Heart left ventricle (tissue), 16 donors: ENCODE results near the gene IL31. TPM values are rescaled to one million over a fixed set of nuclear protein-coding genes. Genes with fewer than 3 reads are reported as not detected.

ENCODE experiments used
- ATAC-seq, 4 donors: fragments of 200-7000 bp; cut with Tn5 transposase; one replicate each; pipeline ENCODE4 v1.9.1; 2020 to 2022; ENCODE audit warnings: moderate library complexity in 4 of 4, mild to moderate bottlenecking in 3 of 4, moderate number of reproducible peaks in 1 of 4
- DNase-seq, 5 donors: peaks; one replicate each; pipeline ENCODE4 v3.0.0-alpha.2; 2020
- H3K27ac ChIP-seq, 12 donors: fragments of 200-600 bp; sonication (generic) in 4 of 12; one replicate each; pipeline versions ENCODE4 v1.5.0 to v1.8.0; 2016 to 2022; ENCODE audit warnings: mild to moderate bottlenecking in 2 of 12
- H3K27me3 ChIP-seq, 9 donors: fragments of 200-600 bp; sonication (generic) in 2 of 9; one replicate each; pipeline versions ENCODE4 v1.5.1 to v1.8.0; 2016 to 2022; ENCODE audit warnings: mild to moderate bottlenecking in 3 of 9
- H3K36me3 ChIP-seq, 9 donors: fragments of 200-600 bp; sonication (generic) in 2 of 9; one replicate each; pipeline versions ENCODE4 v1.5.0 to v1.8.0; 2018 to 2022; ENCODE audit warnings: mild to moderate bottlenecking in 2 of 9
- H3K4me1 ChIP-seq, 12 donors: fragments of 200-600 bp; sonication (generic) in 4 of 12; one replicate each; pipeline versions ENCODE4 v1.5.0 to v1.8.0; 2016 to 2022; ENCODE audit warnings: mild to moderate bottlenecking in 3 of 12
- H3K4me3 ChIP-seq, 12 donors: fragments of 200-600 bp; sonication (generic) in 4 of 12; one replicate each; pipeline versions ENCODE4 v1.5.0 to v1.8.0; 2017 to 2022; ENCODE audit warnings: mild to moderate bottlenecking in 9 of 12, moderate library complexity in 4 of 12
- H3K9me3 ChIP-seq, 12 donors: fragments of 200-600 bp; sonication (generic) in 4 of 12; one replicate each; pipeline versions ENCODE4 v1.5.0 to v1.8.0; 2016 to 2022; ENCODE audit warnings: mild to moderate bottlenecking in 1 of 12
- CTCF ChIP-seq, 12 donors: fragments of 200-600 bp; sonication (generic) in 4 of 12; IDR thresholded peaks; one replicate each; pipeline versions ENCODE4 v1.5.0 to v1.8.0; 2018 to 2022; ENCODE audit warnings: antibody characterized with exemption in 12 of 12, mild to moderate bottlenecking in 5 of 12
- POLR2A ChIP-seq, 2 donors: fragments of 450-650 bp; IDR thresholded peaks; one replicate each; pipeline ENCODE4 v1.6.1; 2017; ENCODE audit warnings: antibody characterized with exemption in 2 of 2, mild to moderate bottlenecking in 2 of 2, moderate library complexity in 2 of 2
- WGBS, 4 donors: extraction: QIAGEN DNeasy Blood & Tissue Kit in 2 of 4; methylation state at CpG; one replicate each; pipeline versions ENCODE4 v1.1.5 to v1.1.7; 2013 to 2018; 5-methylcytosine and 5-hydroxymethylcytosine counted together
- intact Hi-C, 10 donors: fragments of 100-400 bp; cut with DNase I; formaldehyde crosslinking; loops; one replicate each; pipeline versions ENCODE4 v1.11.1 to v1.14.2; 2022
- polyA plus RNA-seq, 2 donors: library from polyadenylated mRNA; stranded (reverse); fragments of 200-250 nt; gene quantifications; one replicate each; pipeline ENCODE4 v1.2.3, GENCODE V29; 2013
- total RNA-seq, 9 donors: library from RNA; depleted of rRNA in 2 of 9; stranded (reverse); fragments of >200 nt in 2 of 9; fragmentation: NEBNext Ultra II Directional in 3 of 9; extraction: Animal tissue kit (Norgen Biotek cat#: 25700) in 3 of 9; gene quantifications; one replicate each; pipeline versions ENCODE4 v1.1.0 to v1.2.4, GENCODE V29; 2016 to 2023
- donor health status: ischemic (EF 13 %, LVEDD 7.1; RV severe dilation, severe dysfunction).
- donor health status: healthy with polysubstance abuse.
- donor health status: DM: no; HTN: yes; CAD: no.
- donor health status: DM: no; HTN: no; CAD: no.
- donor health status: ischemic (EF 25% LVEDD 6.9; RV normal size, moderate dysfunction).
- donor health status: ischemic (EF 25% LVEDD 5.7; RV mildly dilated, moderate dysfunction).
- donor health status: healthy.
- donor health status: DM: yes; HTN: yes; CAD: no.
- donor health status: ischemic (EF 35%, LVEDD 5.7; RV mildly dilated, moderate dysfunction).
- donor health status: nonischemic (EF 11% LVEDD 7.7; RV severe dilation, severe dysfunction).
- donor health status: DM: yes; HTN: yes; CAD: no.
- donor health status: PGD.
- donor health status: ischemic (EF 29% LVEDD 5.4; RV normal size, mild dysfunction).
- donor health status: nonischemic (EF 23%, LVEDD 6.1; RV moderate dilation, normal function).

IL31 gene
- total and polyA plus RNA-seq, 11 donors, result not detected

GRCh38 chr12:122147514-122148290, 26.3 kb downstream of the IL31 start:
- Histone ChIP-seq H3K9me3 (no peaks in the 10 kb centered on the region), H3K4me1 (no peaks in the 10 kb centered on the region), H3K27me3 (peaks cover 0 to 9% (median 0%) of the 10 kb centered on the region in 9 donors), H3K27ac (no peak overlapping the region), H3K36me3 (peaks cover 0 to 22% (median 15%) of the 10 kb centered on the region in 9 donors), H3K4me3 (no peak overlapping the region)
- WGBS, 4 donors, result 82 to 89% (median 85%) methylated on average over 17 to 21 of the region's 21 CpGs
- ATAC-seq (peak in 1 of 4 donors; percentile 11), DNase-seq (no peak)
- no peak for TF ChIP-seq POLR2A (IDR thresholded peaks at IDR 0.05)
- no peak for TF ChIP-seq CTCF (IDR thresholded peaks at IDR 0.05)
- intact Hi-C loops, result no loop called here

GRCh38 chr12:122145505-122146330, 28.3 kb downstream of the IL31 start:
- intact Hi-C loops, result no loop called here

GRCh38 chr12:122144885-122145284, 29.1 kb downstream of the IL31 start:
- 92 to 97% (median 95%) methylated on average over 12 of the region's 12 CpGs for WGBS, 4 donors
- peaks cover 0 to 3% (median 0%) of the 10 kb centered on the region in 9 donors for H3K27me3 ChIP-seq
- no peaks in the 10 kb centered on the region for H3K9me3 ChIP-seq
- H3K4me1 ChIP-seq, result no peaks in the 10 kb centered on the region
- no peak overlapping the region for H3K4me3 ChIP-seq
- no peak for TF ChIP-seq POLR2A (IDR thresholded peaks at IDR 0.05)
- TF ChIP-seq CTCF (IDR thresholded peaks at IDR 0.05), result no peak
- DNase-seq (no peak), ATAC-seq (no peak)
- peaks cover 0 to 50% (median 40%) of the 10 kb centered on the region in 9 donors for H3K36me3 ChIP-seq
- intact Hi-C loops, result no loop called here
- H3K27ac ChIP-seq, result no peak overlapping the region

More at GRCh38 chr12:122145505-122146330, 28.3 kb downstream of the IL31 start:
- TF ChIP-seq CTCF (IDR thresholded peaks at IDR 0.05), result no peak
- TF ChIP-seq POLR2A (IDR thresholded peaks at IDR 0.05), result no peak
- DNase-seq, result no peak
- peaks cover 0 to 42% (median 34%) of the 10 kb centered on the region in 9 donors for H3K36me3 ChIP-seq
- no peak overlapping the region for H3K27ac ChIP-seq
- H3K4me3 ChIP-seq, result no peak overlapping the region
- no peak for ATAC-seq
- no peaks in the 10 kb centered on the region for H3K4me1 ChIP-seq
- H3K9me3 ChIP-seq, result no peaks in the 10 kb centered on the region
- 89 to 92% (median 91%) methylated on average over 22 to 23 of the region's 23 CpGs for WGBS, 4 donors
- H3K27me3 ChIP-seq, result peaks cover 0 to 9% (median 0%) of the 10 kb centered on the region in 9 donors

DNA sequence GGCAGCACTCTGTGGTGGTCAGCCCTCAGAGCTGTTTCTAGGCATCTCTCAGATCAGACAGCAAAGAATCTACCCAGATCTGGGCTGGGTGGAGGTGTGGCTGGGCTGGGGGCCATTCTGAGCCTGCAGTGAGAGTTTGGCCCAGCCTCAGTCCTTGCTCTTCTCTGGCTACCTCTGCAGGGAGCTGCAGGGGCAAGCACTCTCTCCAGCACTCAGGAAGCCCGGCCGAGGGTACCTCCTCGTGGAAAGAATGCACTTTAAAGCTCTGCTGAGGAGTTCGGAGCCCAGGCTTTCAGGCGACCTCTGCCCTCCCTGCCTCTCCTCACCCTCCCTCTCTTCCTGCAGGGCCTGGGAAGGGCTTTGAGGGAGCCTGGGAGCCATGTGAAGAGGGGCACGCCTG, 31.2 kb downstream of the IL31 start:
- Histone ChIP-seq H3K27ac (no peak overlapping the region), H3K27me3 (no peaks in the 10 kb centered on the region), H3K36me3 (peaks cover 0 to 70% (median 61%) of the 10 kb centered on the region in 9 donors), H3K4me1 (no peaks in the 10 kb centered on the region), H3K4me3 (no peak overlapping the region), H3K9me3 (no peaks in the 10 kb centered on the region)
- ATAC-seq (no peak), DNase-seq (no peak)
- 58 to 80% (median 68%) methylated on average over 1 to 6 of the region's 6 CpGs for WGBS, 4 donors
- intact Hi-C loops, result no loop called here
- TF ChIP-seq CTCF (IDR thresholded peaks at IDR 0.05), result no peak
- no peak for TF ChIP-seq POLR2A (IDR thresholded peaks at IDR 0.05)
